PC-3 (cell line): ENCODE measurements around the gene KAZN. TPM values are rescaled to one million over a fixed set of nuclear protein-coding genes. Genes with fewer than 3 reads are reported as not detected.

Source experiments
- ATAC-seq: fragments of 200-7000 bp; cut with Tn5 transposase; 2 replicates; pipeline ENCODE4 v1.9.1; 2020; ENCODE audit warnings: mild to moderate bottlenecking, moderate library complexity
- BruUV-seq: library from RNA; stranded (reverse); fragments of 400-500 nt; replicated peaks from 2 replicates; lab custom pipeline; 2021; lab: Mats Ljungman, UMichigan
- CTCF ChIA-PET: fragments of 300-600 bp; sonication (Branson Sonifier 250); formaldehyde crosslinking; loops from one replicate; lab custom pipeline; 2022; ENCODE audit warnings: antibody characterized with exemption; lab: Charles Lee
- POLR2A ChIA-PET: fragments of 300-600 bp; sonication (Branson Sonifier 250); formaldehyde crosslinking; loops from one replicate; lab custom pipeline; 2022; ENCODE audit warnings: antibody characterized with exemption; ENCODE audit not compliant: unreplicated experiment; lab: Charles Lee
- DNase-seq: peaks from one replicate; pipeline ENCODE4 v3.0.0-alpha.2; 2015
- H2AFZ ChIP-seq: fragments of 300-600 bp; sonication (generic); 2 replicates; pipeline ENCODE4 v1.6.0; 2016; ENCODE audit warnings: antibody characterized with exemption, low read length
- H3F3A ChIP-seq: fragments of 300-600 bp; sonication (generic); one replicate; pipeline ENCODE4 v1.6.0; 2017; ENCODE audit warnings: antibody characterized with exemption, low read length, control low read depth, mild to moderate bottlenecking; ENCODE audit not compliant: unreplicated experiment
- H3K27ac ChIP-seq: fragments of 300-600 bp; sonication (generic); 2 replicates; pipeline ENCODE4 v1.5.1; 2016; ENCODE audit warnings: mild to moderate bottlenecking, low read length
- H3K27me3 ChIP-seq: fragments of 300-600 bp; sonication (generic); 2 replicates; pipeline ENCODE4 v1.6.1; 2016; ENCODE audit warnings: low read length, mixed read lengths
- H3K36me3 ChIP-seq: fragments of 300-600 bp; sonication (generic); 2 replicates; pipeline ENCODE4 v1.6.1; 2016; ENCODE audit warnings: low read depth, mixed run types, low read length, mixed read lengths
- H3K4me1 ChIP-seq: fragments of 300-600 bp; sonication (generic); 2 replicates; pipeline ENCODE4 v1.5.1; 2016; ENCODE audit warnings: low read length; ENCODE audit not compliant: insufficient read depth
- H3K4me2 ChIP-seq: fragments of 300-600 bp; sonication (generic); 2 replicates; pipeline ENCODE4 v1.6.0; 2016; ENCODE audit warnings: low read length
- H3K4me3 ChIP-seq: fragments of 300-600 bp; sonication (generic); 2 replicates; pipeline ENCODE4 v1.5.1; 2016; ENCODE audit warnings: mild to moderate bottlenecking, low read length, mixed read lengths
- H3K79me2 ChIP-seq: fragments of 300-600 bp; sonication (generic); 2 replicates; pipeline ENCODE4 v1.6.1; 2017; ENCODE audit warnings: low read length, mixed read lengths
- H3K9ac ChIP-seq: fragments of 300-600 bp; sonication (generic); 2 replicates; pipeline ENCODE4 v1.6.0; 2016; ENCODE audit warnings: mild to moderate bottlenecking, low read length
- H3K9me2 ChIP-seq: fragments of 300-600 bp; sonication (generic); replicated peaks from 2 replicates; pipeline ENCODE4 v1.6.1; 2016; ENCODE audit warnings: mixed run types, low read length, mixed read lengths
- H3K9me3 ChIP-seq: fragments of 300-600 bp; sonication (generic); 2 replicates; pipeline ENCODE4 v1.6.1; 2016; ENCODE audit warnings: low read length, mixed read lengths
- H4K20me1 ChIP-seq: fragments of 300-600 bp; sonication (generic); 2 replicates; pipeline ENCODE4 v1.6.1; 2016; ENCODE audit warnings: low read length, mixed read lengths
- EZH2 ChIP-seq: fragments of 300-600 bp; sonication (generic); IDR thresholded peaks from one replicate; pipeline ENCODE4 v1.6.1; 2017; ENCODE audit warnings: antibody characterized with exemption, mild to moderate bottlenecking, low read length; ENCODE audit not compliant: unreplicated experiment
- EZH2phosphoT487 ChIP-seq: fragments of 300-600 bp; sonication (generic); IDR thresholded peaks from 2 replicates; pipeline ENCODE4 v1.6.1; 2018; ENCODE audit warnings: mild to moderate bottlenecking, antibody characterized with exemption, low read length, borderline replicate concordance
- intact Hi-C: fragments of 100-400 bp; cut with micrococcal nuclease; formaldehyde crosslinking; loops from 2 replicates; pipeline ENCODE4 v1.9.0; 2023
- total RNA-seq: library from RNA; depleted of rRNA; stranded (reverse); fragments of >200 nt; gene quantifications from 2 replicates; pipeline ENCODE4 v1.2.3, GENCODE V29; 2014
- TF ChIP-seq, protein P1 (sequence below): fragments of 300-600 bp; sonication (generic); conservative IDR thresholded peaks from 2 replicates; pipeline ENCODE4 v1.5.1; 2017; ENCODE audit warnings: antibody characterized with exemption, low read depth, mild to moderate bottlenecking, low read length

The KAZN gene
- total RNA-seq, 1 experiment from 2014 or later = 2.0 TPM

DNA sequence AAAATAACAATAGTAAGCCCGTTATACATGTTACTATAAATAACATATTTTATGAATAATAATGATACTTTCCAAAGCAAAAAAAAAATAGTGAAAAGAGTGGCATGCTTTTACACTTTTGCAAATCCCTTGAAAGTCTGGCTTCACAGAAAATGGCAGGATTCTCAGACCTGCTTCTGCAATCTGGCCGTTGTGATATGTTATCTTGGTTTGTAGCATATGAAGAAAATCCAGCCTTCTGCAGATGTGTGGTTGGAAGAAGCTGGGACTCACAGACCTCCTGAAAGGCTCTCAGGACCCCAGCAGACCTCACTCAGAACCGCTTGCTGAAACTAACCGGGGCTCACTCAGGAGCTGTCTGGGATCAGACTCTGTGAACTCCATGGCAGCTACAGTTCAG lies 299.1 kb downstream of the KAZN start:
- BruUV-seq = no TSS peak
- Histone ChIP-seq H3K9me3 (no peaks in the 10 kb centered on the region), H2AFZ (no peak overlapping the region), H3K4me2 (no peak overlapping the region), H3K4me1 (peaks cover 11% of the 10 kb centered on the region), H4K20me1 (no peaks in the 10 kb centered on the region), H3K79me2 (no peaks in the 10 kb centered on the region), H3K9ac (no peak overlapping the region), H3K27ac (no peak overlapping the region), H3F3A (no peaks in the 10 kb centered on the region), H3K27me3 (0 out of 2 replicates have a peak, but pooled peaks cover 4% of the 10 kb centered on the region), H3K4me3 (no peak overlapping the region), H3K9me2 (no peaks in the 10 kb centered on the region), H3K36me3 (no peaks in the 10 kb centered on the region)
- intact Hi-C loops = no loop called here
- POLR2A ChIA-PET = no interaction called here
- no peak for DNase-seq
- CTCF ChIA-PET = no interaction called here
- no peak for ATAC-seq
- TF ChIP-seq EZH2phosphoT487 (no peak), EZH2 (no peak)
- TF ChIP-seq, protein P1, sequence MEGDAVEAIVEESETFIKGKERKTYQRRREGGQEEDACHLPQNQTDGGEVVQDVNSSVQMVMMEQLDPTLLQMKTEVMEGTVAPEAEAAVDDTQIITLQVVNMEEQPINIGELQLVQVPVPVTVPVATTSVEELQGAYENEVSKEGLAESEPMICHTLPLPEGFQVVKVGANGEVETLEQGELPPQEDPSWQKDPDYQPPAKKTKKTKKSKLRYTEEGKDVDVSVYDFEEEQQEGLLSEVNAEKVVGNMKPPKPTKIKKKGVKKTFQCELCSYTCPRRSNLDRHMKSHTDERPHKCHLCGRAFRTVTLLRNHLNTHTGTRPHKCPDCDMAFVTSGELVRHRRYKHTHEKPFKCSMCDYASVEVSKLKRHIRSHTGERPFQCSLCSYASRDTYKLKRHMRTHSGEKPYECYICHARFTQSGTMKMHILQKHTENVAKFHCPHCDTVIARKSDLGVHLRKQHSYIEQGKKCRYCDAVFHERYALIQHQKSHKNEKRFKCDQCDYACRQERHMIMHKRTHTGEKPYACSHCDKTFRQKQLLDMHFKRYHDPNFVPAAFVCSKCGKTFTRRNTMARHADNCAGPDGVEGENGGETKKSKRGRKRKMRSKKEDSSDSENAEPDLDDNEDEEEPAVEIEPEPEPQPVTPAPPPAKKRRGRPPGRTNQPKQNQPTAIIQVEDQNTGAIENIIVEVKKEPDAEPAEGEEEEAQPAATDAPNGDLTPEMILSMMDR = no peak

DNA sequence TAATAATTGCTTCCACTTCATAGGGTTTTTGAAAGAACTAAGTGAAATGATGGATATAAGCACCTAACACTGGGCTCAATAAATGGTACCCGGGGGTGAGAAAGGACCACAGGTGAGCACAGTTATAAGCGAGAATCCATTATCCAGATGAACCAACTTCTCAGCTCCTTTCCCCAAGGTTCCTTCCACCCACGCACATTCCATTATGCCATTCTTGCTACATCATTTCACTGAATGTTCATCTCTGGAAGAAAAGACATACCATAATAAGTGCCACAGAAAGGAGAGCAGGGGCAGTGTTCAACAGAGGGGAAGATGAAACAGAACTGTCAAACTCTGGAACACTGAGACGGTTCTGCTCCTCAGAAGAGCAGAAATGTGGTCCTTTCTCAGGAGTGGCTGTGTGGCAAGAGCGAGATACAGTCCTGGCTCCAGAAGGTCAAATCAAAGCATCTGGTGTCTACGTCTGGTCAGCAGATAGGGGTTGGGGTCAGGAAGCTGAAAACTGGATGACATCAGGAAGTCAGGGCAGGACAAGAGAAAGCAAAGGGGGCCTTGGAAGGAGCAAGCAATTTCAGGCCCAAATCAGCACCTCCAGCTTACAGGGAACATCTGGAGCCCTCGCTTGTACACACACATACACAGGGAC lies 299.6 kb downstream of the KAZN start:
- DNase-seq (no peak), ATAC-seq (no peak)
- peaks cover 11% of the 10 kb centered on the region for H3K4me1 ChIP-seq
- H3K27ac ChIP-seq = no peak overlapping the region
- TF ChIP-seq EZH2 (no peak), EZH2phosphoT487 (no peak)
- TF ChIP-seq, protein P1 = no peak
- no peaks in the 10 kb centered on the region for H3F3A ChIP-seq
- no peak overlapping the region for H3K4me3 ChIP-seq
- H4K20me1 ChIP-seq = no peaks in the 10 kb centered on the region
- no peaks in the 10 kb centered on the region for H3K9me2 ChIP-seq
- intact Hi-C loops = no loop called here
- CTCF ChIA-PET = no interaction called here
- H2AFZ ChIP-seq = no peak overlapping the region
- no peaks in the 10 kb centered on the region for H3K9me3 ChIP-seq
- no peak overlapping the region for H3K4me2 ChIP-seq
- no peaks in the 10 kb centered on the region for H3K36me3 ChIP-seq
- H3K79me2 ChIP-seq = no peaks in the 10 kb centered on the region
- 0 out of 2 replicates have a peak, but pooled peaks cover 4% of the 10 kb centered on the region for H3K27me3 ChIP-seq
- no TSS peak for BruUV-seq
- POLR2A ChIA-PET = no interaction called here
- H3K9ac ChIP-seq = no peak overlapping the region

DNA sequence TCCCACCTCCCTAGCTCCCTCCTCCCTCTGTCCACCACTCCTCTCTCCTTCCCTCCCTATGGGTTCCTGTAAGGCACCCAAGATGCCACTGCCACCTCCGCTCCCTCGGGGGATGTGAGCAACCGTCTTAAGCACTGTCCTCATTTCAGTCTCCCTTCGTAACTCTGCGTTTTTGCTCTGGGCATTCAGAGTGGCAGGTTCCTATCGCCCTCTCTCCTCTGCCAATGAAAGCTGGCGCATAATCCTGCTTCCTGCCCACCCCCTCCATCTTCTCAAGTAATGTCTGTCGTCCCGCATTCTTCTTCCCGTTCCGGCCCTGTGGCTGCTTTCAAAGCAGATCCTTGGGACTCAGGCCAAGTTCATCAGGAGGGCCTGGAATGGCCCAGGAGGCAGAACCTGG lies 301.2 kb downstream of the KAZN start:
- ATAC-seq = no peak
- TF ChIP-seq, protein P1 = no peak
- TF ChIP-seq EZH2phosphoT487 (no peak), EZH2 (no peak)

More for the DNA sequence above, 301.2 kb downstream of the KAZN start:
- Histone ChIP-seq H3K79me2 (no peaks in the 10 kb centered on the region), H3K9ac (no peak overlapping the region), H3K9me3 (no peaks in the 10 kb centered on the region), H2AFZ (no peak overlapping the region), H3K27ac (no peak overlapping the region), H3K9me2 (no peaks in the 10 kb centered on the region), H3K4me1 (peaks cover 7% of the 10 kb centered on the region), H3K27me3 (0 out of 2 replicates have a peak, but pooled peaks cover 4% of the 10 kb centered on the region), H3K36me3 (no peaks in the 10 kb centered on the region), H3K4me3 (no peak overlapping the region), H4K20me1 (no peaks in the 10 kb centered on the region), H3F3A (no peaks in the 10 kb centered on the region), H3K4me2 (no peak overlapping the region)
- no TSS peak for BruUV-seq
- no peak for DNase-seq
- CTCF ChIA-PET = no interaction called here
- intact Hi-C loops = no loop called here
- POLR2A ChIA-PET = no interaction called here
